Endometrial microvascular endothelial cells (primary cell): ENCODE data around the gene KIF9. TPM values are rescaled to one million over a fixed set of nuclear protein-coding genes. Genes with fewer than 3 reads are reported as not detected.
"Not testable (repeated sequence)": the region's sequence is repeated elsewhere in the genome, so short reads cannot be mapped to it uniquely, and the experiment has no call there.

ENCODE experiments used
- in situ Hi-C: cut with HindIII; loops from 2 replicates; pipeline ENCODE4 v1.10.0; 2017; ENCODE audit warnings: low sequenced_read_pairs, low pct_unique_long_range_greater_than_20kb; ENCODE audit errors: inconsistent ontology term
- total RNA-seq: library from RNA; depleted of rRNA; stranded (reverse); fragments of >200 nt; gene quantifications from one replicate; pipeline ENCODE4 v1.2.3, GENCODE V29; 2015; ENCODE audit errors: inconsistent ontology term

KIF9 gene
- total RNA-seq, 1 donor from 2014 or later, result 16.6 TPM

DNA sequence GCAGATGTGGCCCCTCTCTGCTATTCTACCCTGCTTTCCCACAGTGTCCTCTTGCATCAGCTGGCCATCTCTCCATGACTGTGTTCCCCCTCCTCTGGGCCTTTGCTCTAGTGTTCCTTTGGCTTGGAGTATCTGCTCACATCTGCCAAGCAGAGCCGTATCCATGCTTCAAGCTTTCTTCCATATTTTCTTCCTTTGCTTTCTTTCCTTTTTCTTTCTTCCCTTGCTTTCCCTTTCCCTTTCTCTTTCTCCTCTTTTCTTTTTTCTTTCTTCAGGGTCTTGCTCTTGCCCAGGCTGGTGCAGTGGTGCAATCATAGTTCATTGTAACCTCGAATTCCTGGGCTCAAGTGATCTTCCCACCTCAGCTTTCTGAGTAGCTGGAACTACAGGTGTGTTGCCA, 12.7 kb upstream of the KIF9 start:
- in situ Hi-C loops, result no loop called here

DNA sequence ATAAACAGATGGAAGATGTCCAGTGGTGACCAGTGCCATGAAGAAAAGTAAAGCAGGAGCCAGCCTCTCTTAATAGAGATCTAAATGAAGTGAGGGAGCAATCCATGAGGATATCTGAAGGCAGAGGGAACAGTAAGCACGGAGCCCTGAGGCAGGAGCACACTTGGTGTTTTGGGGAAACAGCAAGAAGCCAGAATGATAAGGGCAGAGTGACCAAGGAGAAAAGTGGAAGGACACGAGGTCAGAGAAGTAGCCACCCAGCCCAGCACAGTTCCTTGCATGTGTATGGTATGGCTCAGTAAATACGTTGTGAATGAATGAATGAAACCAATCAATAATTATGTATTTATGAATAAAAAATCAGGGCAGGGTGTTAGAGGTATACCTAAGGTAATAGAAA, 11.8 kb upstream of the KIF9 start:
- in situ Hi-C loops, result no loop called here

- in situ Hi-C loops, result no loop called here
Observed at GRCh38 chr3:47293822-47294221, 11.2 kb upstream of the KIF9 start.

DNA sequence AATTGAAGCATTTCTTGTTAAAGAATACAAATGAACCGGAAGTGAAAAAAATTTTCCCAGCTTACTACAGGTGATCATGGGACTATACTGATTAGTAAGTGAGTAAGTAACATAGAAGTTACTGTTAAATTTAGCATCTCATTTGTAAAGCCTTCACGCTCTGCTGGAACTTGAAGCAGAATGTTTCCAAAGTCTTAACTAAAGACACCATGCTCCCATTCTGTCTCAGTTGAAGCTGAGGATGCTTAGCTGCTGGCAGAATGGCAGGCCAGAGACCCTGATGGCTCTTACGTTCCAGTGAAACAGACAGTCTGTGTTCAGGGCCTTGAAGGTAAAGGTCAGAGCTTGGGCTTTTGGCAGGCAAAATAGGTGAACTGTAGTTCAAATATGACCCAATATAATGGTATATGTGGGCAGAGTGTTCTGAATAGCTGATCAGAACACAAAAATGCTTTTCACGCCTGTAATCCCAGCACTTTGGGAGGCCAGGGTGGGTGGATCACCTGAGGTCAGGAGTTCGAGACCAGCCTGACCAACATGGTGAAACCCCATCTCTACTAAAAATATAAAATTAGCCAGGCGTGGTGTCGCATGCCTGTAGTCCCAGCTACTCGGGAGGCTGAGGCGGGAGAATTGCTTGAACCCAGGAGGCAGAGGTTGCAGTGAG, 9.3 kb upstream of the KIF9 start:
- in situ Hi-C loops, result not testable (repeated sequence)

DNA sequence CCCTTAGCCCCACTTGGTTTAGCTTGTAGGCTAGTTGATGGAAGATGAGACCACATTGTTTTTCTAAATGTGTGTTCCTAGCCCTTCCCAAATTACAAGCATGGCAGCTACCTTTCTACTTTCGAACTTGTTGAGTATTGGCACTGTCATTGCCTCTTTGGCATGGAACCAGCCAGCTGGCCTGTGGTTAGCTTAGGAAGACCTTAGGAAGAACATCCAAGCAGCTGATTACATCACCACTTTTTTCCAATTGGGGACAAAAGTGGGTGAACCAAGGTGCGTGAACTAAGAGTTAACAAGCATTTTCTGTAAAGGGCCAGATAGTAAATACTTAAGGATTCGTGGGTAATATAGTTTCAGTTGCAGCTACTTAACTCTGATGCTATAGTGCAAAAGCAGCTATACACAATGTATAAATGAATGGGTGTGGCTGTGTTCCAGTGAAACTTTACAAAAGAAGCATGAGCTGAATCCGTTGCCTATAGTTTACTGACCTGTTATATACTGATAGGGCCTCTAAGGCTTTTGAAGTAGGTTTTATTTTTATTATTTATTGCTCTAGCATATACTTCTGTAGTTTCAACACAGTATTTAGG, 8.7 kb upstream of the KIF9 start:
- in situ Hi-C loops, result no loop called here

DNA sequence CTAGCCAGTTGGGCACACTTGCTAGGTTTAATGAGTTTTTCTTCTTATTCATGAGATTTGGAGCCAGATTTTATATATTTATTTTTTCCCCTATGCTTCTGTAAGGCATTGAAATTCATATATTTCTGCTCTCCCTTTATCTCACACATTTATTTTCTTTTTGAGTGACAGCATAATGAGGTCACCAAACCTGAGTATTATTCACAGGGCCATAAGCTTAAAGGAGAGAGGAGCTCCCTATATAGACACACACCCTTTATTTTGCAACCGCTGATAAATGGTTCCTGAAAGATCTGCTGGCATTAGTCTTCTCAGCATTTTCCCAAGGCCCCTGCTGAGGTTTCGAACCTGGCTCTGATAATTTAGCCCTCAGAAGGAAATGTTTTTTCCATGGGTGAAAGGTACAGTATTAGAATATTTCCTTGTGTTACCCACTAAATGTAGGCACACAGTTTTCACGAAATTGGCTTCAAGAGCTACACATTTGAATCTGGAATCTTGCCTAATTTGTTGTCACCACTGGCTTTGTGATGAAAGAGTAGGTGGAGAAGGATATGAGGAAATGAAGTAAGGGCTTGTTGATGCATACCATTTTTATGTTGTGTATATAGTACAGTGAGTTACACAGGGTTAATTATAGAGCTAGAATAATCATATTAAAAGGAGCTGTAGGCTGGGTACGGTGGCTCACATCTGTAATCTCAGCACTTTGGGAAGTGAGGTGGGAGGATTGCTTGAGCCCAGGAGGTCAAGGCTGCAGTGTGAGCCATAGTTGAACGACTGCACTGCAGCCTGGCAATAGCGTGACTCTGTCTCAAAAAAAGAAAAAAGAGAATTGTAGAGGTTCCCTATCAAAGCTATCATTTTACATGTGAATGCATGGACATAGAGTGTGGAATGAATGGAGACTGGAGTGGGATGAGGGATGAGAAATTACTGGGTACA, 6.6 kb upstream of the KIF9 start:
- in situ Hi-C loops, result no loop called here

- in situ Hi-C loops, result no loop called here
Observed at GRCh38 chr3:47283591-47284364, 1.2 kb upstream of the KIF9 start.

DNA sequence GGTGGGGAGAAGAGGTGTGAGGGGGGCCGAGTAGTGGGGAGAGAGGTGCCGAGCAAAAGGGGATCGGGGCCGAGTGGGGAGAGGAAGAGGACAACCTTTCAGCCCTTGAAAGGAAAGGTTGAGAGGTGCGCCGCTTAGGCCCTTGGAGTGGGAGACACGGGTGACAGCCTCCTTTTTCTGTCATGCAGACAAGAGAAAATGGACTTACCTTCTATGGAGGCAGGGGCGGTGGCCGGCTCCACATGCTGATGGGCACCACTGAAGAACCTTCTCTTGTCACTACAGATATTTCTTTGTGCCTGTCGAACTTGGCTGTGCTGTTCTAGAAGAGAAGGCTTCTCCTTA, 566 bp upstream of the KIF9 start:
- in situ Hi-C loops, result no loop called here

DNA sequence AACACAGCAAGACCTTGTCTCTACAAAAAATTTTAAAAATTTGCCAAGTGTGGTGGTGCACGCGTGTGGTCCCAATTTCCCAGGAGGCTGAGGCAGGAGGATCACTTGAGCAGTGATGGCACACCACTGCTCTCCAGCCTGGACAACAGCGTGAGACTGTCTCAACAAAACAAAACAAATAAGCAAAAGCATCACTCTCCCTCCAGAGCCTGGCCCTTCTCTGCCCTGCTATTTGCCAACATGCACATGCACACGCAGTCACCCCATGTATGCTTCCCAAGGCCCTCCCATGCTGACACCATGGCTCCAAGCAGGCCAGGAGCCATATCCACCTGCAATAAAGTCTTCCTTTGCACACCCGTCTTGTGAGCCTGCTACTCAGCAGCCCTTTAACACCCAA, 2.1 kb downstream of the KIF9 start:
- in situ Hi-C loops, result no loop called here

DNA sequence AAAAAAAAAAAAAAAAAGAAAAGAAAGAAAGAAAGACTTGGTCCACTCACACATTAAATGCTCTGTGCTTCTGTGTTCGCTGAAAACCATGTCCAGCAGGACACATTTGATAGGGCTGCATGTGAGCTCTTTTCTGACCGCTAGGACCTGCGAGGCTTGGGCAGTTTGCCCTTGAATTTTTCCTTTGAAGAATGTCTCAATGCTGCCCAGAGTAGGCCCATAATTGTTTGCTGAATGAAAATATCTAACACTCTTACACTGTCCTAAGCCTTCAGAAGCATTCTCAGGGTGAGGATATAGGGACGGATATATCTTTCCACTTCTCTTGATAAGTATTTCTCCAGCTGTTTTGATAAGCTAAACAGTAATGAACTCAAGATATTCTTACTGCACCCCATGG, 6.0 kb downstream of the KIF9 start:
- in situ Hi-C loops, result no loop called here

DNA sequence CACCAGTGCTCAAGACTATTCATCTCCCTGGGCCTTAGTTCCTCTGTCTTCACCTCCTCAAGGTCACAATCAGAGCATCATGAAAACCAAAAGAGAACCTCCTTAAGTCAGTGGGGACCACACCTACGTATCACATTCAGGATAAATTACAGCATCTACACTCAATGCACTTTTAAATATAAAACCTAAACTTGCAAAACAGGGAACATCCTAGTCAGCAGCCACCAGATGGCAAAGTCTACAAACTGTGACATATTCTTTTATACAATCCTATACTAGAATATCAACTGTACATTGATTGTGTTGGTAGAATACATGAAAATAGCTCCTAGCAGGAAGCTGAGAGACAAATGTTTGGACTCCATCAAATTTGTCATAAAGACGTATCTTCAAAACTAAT, 7.9 kb downstream of the KIF9 start:
- in situ Hi-C loops, result no loop called here

- in situ Hi-C loops, result no loop called here
Observed at GRCh38 chr3:47273564-47273963, 9.0 kb downstream of the KIF9 start.

GRCh38 chr3:47270526-47270925, 12.1 kb downstream of the KIF9 start:
- in situ Hi-C loops, result no loop called here

DNA sequence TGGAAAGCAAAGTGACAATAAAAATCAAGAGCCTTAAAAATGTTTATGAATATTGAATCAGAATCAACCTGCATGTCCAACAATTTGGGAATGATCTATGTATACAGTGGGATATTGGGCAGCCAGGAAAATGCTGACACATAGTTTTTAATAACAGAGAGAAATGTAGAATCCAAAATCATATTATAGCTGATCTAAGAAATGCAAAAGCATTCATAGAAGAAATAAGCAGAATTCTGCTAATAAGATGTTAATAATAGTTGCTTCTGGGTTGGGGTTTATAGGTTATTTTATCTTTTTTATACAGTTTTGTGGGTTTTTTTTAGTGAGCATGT, 15.1 kb downstream of the KIF9 start:
- in situ Hi-C loops, result no loop called here

DNA sequence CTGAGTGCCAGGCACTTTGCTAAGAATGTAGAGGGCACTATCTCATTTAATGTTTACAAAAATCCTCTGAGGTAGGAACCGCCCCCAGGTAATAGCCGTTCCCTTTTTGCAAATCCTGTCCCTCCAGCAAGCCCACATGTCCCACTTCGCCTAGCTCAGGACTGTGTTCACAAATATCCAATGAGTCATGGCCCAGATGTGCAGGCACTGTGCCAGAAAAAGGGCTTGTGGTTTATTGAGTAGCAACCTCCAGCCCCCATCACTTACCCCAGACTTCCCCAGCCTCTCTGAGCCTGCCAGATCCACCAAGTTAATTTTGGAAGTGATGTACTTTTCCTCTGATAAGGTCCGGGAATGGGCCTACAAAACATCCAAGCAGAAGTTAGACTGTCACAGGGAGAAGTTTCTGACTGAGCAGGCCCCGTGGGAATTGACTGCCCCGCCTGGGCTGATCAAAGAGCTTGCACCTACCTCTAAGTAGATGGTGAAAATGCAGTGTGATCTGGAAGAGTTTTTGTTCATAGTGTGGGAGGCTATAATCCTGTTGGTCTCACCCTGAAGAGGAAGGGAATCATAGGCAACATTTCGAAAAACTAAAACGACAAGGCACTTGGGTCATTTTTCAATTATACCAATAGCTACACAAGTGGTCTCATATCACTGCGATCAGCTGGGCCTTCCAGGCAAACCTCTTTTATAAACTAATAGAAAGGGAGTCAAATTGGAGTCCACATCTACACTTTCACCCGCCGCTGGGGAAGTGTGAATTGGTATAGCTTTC, 15.7 kb downstream of the KIF9 start:
- in situ Hi-C loops, result no loop called here

- in situ Hi-C loops, result no loop called here
Observed at GRCh38 chr3:47265725-47266428, 16.7 kb downstream of the KIF9 start.

DNA sequence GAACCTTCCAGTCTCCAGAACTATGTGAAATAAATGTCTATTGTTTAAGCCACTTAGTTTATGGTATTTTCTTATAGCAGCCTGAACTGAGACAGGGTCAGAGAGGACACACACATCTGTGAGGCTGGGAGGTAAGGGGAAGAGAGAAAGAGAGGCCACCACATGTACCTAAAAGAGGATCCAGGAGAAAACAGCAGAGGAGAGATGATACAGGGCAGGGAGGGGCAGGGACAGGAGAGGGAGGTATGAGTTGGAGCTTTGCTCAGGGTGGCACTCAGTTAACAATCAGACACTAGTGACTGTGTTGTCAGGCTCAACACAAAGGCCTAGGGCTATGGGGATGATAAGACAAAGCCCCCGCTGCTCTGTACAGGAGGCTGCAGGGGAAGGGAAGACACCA, 17.6 kb downstream of the KIF9 start:
- in situ Hi-C loops, result no loop called here

GRCh38 chr3:47261301-47261700, 21.3 kb downstream of the KIF9 start:
- in situ Hi-C loops, result no loop called here
